Activated gamma-delta T cell (primary cell): ENCODE results near the gene RYR3.
"Not testable (repeated sequence)": the region's sequence is repeated elsewhere in the genome, so short reads cannot be mapped to it uniquely, and the experiment has no call there.

Experiments used
- DNase-seq: peaks from one replicate; lab custom pipeline; 2025; lab: John Stamatoyannopoulos, UW

Gene RYR3

GRCh38 chr15:33584797-33585196 is 274.0 kb downstream of the RYR3 start:
- DNase-seq = no peak

GRCh38 chr15:33586786-33587697 is 276.3 kb downstream of the RYR3 start:
- no peak for DNase-seq

GRCh38 chr15:33587773-33588172 is 277.0 kb downstream of the RYR3 start:
- DNase-seq = no peak

GRCh38 chr15:33592864-33593263 is 282.1 kb downstream of the RYR3 start:
- no peak for DNase-seq

GRCh38 chr15:33598382-33598781 is 287.6 kb downstream of the RYR3 start:
- not testable (repeated sequence) for DNase-seq

GRCh38 chr15:33600212-33600611 is 289.4 kb downstream of the RYR3 start:
- DNase-seq = no peak

- DNase-seq = no peak
Measured at GRCh38 chr15:33601461-33601860, 290.7 kb downstream of the RYR3 start.

GRCh38 chr15:33608714-33609113 is 297.9 kb downstream of the RYR3 start:
- DNase-seq = no peak

GRCh38 chr15:33612721-33613304 is 302.0 kb downstream of the RYR3 start:
- no peak for DNase-seq

- DNase-seq = no peak
Measured at GRCh38 chr15:33616475-33616874, 305.7 kb downstream of the RYR3 start.

GRCh38 chr15:33618350-33618749 is 307.6 kb downstream of the RYR3 start:
- DNase-seq = no peak

- no peak for DNase-seq
Measured at GRCh38 chr15:33621141-33621540, 310.4 kb downstream of the RYR3 start.

- no peak for DNase-seq
Measured at GRCh38 chr15:33623010-33623409, 312.2 kb downstream of the RYR3 start.

- DNase-seq = no peak
Measured at GRCh38 chr15:33624439-33624838, 313.7 kb downstream of the RYR3 start.

- no peak for DNase-seq
Measured at GRCh38 chr15:33629647-33630046, 318.9 kb downstream of the RYR3 start.

- no peak for DNase-seq
Measured at GRCh38 chr15:33636234-33636633, 325.5 kb downstream of the RYR3 start.

GRCh38 chr15:33636958-33637357 is 326.2 kb downstream of the RYR3 start:
- DNase-seq = no peak

- no peak for DNase-seq
Measured at GRCh38 chr15:33638453-33638852, 327.7 kb downstream of the RYR3 start.

- DNase-seq = no peak
Measured at GRCh38 chr15:33639051-33639450, 328.3 kb downstream of the RYR3 start.

- no peak for DNase-seq
Measured at GRCh38 chr15:33639456-33639855, 328.7 kb downstream of the RYR3 start.

- DNase-seq = no peak
Measured at GRCh38 chr15:33639978-33640377, 329.2 kb downstream of the RYR3 start.

- no peak for DNase-seq
Measured at GRCh38 chr15:33641069-33641468, 330.3 kb downstream of the RYR3 start.

GRCh38 chr15:33644304-33644703 is 333.5 kb downstream of the RYR3 start:
- DNase-seq = no peak
